ENCODE results near the gene MSN.
A peak's percentile ranks its signal among the peaks of the same experiment; 100 is the strongest.
"Not testable (repeated sequence)": the region's sequence is repeated elsewhere in the genome, so short reads cannot be mapped to it uniquely, and the experiment has no call there.

The MSN gene

DNA sequence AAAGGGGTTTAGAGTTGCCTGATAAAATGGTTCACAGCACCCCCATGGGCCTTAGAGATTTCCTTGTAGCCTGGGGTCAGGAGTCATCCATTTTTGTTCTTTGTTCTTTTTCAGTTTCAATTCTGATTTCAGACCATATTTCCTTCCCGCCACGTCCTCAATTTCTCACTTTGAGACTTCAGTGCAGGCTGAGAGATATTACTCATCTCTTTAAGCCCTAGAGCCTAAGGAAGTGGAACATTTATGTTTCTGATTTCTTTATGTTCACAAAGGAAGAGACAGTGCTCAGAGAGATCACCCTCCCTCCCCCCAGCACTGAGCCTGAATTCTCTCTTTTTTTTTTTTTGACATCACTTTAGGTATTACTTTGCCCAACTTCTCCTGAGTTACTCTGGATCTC lies 56.3 kb downstream of the MSN start:
- peak; percentile 42 for DNase-seq

DNA sequence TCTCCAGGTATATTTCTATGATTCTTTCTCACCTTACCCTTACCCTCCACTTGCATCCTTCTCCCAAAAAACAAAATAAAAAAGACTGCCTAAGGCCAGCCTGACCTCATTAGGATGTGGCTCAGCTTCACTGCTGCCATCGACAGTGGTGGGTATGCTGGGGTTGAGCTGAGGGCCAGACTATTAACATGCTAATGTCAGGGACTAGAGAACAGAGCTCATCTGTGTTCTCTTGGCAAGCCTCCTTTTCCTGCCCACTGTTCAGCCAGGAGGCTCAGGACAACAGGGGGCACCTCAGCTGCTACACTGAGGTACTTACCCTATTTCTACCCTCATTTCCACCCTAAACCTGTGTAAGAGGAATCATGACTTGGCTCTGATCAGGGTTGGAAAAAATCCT lies 59.3 kb downstream of the MSN start:
- DNase-seq, result no peak

DNA sequence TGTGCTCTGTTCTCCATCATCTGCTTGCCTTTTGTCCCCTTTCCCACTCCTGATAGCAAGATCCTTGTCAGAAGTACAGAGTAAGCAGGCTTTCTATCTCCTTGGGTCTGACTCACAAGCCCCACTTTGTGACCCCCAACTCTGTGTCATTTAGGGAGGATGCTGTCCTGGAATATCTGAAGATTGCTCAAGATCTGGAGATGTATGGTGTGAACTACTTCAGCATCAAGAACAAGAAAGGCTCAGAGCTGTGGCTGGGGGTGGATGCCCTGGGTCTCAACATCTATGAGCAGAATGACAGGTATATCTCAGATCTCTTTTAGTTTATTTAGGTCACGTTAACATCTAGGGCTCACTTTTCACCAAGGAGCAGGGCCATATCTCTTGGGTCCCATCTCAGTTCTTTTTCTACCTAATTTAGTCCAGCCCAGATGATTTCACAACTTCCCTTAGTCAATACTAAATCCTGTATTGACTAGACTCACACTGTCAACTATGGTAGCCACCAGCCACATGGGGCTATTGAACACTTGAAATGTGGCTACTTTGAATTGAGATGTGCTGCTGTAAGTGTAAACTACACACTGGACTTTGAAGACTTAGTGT lies 64.3 kb downstream of the MSN start:
- DNase-seq, result no peak

DNA sequence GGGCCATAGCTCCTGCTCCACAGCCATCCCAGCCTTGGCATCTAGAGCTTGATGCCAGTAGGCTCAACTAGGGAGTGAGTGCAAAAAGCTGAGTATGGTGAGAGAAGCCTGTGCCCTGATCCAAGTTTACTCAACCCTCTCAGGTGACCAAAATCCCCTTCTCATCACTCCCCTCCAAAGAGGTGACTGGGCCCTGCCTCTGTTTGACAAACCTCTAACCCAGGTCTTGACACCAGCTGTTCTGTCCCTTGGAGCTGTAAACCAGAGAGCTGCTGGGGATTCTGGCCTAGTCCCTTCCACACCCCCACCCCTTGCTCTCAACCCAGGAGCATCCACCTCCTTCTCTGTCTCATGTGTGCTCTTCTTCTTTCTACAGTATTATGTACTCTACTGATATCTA lies 73.5 kb downstream of the MSN start:
- DNase-seq, result no peak

DNA sequence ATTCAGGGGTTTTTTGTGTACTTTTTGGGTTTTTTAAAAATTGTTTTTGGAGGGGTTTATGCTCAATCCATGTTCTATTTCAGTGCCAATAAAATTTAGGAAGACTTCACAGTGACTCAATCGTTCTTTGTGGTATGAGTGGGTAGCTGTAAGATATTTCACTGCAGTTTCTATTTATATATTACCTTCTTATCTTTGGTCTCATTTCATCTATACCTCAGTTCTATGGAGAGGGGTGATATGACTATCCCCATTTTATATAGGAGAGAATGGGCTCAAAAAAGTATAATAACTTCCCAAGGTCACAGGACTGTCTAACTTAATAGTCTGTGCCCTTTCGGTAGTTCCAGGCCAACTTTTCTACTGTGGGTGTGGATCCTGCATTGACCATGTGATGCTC lies 74.4 kb downstream of the MSN start:
- DNase-seq, result no peak

DNA sequence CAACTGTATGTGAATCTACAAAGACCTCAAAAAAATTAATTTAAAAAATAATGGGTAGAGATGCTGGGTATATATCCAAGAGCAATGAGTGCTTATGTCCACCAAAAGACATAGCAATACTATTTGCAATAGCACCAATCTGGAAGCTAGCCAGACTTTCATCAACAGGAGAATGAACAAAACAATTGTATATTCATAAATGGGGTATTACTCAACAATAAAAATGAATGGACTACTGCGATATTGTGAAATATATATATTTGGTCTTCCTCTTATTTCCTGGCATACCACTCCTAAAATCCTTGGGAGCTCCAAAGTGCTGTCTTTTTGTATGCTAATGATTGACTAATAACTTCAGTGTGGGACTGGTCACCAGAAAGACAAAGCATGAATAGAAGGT lies 77.5 kb downstream of the MSN start:
- DNase-seq, result no peak

DNA sequence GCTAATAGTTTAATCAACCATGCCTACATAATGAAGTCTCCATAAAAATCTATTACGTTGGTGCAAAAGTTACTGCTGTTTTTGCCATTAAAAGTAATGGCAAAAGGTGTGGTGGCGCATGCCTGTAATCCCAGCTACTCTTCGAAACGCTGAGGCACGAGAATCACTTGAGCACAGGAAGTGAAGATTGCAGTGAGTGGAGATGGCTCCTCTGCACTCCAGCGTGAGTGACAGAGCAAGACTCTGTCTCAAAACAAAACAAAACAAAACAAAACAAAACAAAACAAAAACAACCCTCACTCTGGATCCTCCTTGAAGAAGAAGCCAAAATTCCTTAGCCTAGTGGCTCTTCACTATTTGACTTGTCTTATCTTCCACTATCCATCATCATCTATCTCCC lies 78.0 kb downstream of the MSN start:
- no peak for DNase-seq

DNA sequence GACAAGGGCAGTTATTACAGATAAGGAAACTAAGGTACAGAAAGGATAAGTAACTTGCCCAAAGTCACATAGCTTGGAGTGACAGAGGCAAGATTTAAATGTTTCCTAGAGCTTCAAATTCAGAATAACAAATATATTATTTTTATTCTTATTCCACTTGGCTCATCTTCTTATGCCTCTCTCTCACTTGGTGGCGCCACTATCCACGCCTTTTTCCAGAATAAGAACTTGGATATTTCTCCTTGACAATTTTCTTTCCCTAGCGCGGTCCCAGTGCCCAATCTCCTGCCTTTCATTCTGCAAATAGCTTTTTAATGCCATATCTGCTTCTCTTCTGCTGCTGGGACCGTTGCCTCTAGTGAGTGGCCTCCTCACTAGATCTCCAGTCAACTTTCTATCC lies 78.5 kb downstream of the MSN start:
- DNase-seq, result no peak

DNA sequence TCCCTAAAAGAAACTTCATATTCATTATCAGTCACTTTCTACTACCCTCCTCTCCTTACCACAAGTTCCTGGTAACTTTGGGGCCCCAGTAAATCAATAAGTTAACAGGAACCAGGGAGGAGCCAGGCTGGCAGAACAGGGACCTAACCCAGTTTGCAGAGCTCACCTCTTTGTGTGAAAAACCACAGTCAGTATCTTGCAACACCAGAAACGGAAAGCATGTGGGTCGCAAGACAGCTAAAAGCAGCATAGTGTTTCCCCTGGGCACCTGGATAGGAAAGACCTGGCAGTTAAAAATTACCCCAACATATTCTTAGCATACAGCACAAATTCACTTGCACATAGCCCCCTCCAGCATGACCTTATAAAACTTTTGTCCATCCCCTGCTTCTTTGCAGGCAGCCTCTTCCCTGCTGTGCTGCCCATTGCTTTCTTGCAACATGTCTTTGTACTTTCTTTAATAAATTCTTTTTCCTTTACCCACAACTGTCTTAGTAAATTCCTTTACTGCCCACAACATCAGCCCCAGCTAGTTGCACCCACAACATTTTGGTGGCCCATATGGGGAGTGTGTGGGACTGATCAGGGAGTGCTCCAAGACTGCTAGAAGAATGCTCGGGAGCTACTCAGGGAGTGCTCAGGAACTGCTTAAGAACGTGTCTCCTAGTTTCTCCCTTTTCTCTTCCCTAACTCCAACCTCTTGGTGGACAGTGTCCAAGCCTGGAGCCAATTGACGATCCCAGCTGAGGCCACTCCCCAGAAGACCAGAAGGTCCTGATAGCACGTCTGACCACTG lies 83.4 kb downstream of the MSN start:
- DNase-seq, result no peak

DNA sequence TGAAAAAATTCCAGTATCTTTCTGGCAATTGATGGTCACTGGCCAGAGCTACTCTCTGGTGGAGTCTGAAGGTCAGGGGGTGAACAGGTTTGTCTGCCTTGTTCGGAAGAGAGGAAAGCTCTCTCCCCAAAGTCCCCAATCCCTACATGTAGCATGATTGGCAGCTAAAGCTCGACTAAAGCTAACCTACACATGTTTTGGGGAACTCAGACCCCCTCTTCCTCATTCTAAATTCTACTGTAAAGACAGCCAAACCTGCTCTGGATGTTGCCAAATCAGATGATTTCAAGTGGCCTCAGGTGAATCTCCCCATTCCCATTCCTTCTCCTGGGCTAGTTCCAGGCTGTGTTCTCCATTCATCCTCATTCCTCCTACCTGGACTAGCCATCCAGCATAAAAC lies 84.1 kb downstream of the MSN start:
- no peak for DNase-seq

DNA sequence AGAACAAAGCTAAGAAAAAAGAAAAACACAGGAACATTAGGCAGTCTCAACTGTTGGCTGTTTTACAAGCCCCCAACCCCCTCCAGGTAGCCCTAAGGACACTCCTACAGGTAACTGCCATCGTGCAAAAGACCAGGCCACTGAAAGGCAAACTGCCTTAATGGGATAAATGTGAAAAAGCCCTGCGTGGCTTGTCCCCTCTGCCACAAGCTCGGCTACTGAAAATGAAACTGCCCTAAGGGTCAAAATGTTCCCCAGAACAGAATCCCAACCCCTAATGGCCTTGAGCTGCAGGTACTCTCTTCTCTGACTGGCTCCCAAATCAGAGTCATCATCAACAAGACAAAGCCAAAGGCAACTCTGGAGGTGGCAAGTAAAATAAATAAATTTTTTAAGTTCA lies 84.8 kb downstream of the MSN start:
- no peak for DNase-seq

DNA sequence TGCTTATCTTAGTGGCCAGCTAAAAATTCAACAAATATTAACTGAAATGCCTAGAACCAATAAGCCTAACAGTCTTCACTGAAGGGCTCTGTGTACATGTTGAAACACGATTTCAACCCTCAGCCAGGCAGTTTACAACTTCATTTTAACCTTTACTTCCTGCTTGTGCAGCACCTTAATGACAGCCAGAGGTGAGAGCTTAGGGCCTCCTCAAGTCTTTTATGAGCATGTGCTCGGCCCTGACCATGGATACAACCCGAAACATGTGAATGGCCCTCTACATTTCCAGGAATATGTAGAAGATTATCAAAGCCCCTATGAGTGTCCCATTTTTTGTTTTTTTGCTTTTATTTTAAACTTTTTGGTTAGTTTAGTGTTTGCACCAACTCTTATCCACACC lies 88.3 kb downstream of the MSN start:
- no peak for DNase-seq

DNA sequence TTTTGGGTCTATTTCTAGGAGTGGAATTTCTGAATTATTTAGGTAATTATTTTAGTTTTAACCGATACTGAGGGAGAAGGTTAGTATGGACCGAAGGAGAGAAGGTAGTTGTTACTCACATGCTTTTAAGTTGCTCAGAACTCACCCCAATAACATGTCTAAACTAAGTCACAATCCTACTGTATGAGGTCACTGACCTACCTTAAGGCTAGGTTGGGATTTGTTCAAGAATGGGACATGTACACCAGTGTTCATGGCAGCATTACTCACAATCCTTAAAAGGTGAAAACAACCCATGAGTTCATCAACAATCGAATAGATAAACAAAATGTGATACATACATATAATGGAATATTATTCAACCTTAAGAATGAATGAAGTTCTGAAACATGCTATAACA lies 90.5 kb downstream of the MSN start:
- DNase-seq, result no peak

DNA sequence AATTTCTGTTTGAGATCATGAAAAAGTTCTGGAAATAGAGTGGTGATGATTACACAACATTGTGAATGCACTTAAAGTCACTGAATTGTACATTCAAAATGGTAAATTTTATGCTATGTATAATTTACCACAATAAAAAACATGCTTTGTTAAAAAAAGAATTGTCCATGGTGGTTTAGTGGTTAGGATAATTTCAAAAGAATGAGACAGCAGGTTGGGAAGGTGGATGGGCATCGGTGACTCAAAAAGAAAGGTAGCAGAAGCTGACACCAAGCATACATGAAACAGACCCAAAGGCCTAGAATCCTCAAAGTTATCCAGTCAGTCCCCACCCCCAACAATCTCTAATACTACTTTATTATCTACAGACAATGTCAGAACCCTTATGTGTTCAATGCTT lies 91.1 kb downstream of the MSN start:
- no peak for DNase-seq

DNA sequence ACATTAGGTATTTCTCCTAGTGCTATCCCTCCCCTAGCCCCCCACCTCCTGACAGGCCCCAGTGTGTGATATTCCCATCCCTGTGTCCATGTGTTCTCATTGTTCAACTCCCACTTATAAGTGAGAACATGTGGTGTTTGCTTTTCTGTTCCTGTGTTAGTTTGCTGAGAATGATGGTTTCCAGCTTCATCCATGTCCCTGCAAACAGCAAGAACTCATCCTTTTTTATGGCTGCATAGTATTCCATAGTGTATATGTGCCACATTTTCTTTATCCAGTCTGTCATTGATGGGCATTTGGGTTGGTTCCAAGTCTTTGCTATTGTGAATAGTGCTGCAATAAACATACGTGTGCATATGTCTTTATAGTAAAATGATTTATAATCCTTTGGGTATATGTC lies 92.1 kb downstream of the MSN start:
- not testable (repeated sequence) for DNase-seq

DNA sequence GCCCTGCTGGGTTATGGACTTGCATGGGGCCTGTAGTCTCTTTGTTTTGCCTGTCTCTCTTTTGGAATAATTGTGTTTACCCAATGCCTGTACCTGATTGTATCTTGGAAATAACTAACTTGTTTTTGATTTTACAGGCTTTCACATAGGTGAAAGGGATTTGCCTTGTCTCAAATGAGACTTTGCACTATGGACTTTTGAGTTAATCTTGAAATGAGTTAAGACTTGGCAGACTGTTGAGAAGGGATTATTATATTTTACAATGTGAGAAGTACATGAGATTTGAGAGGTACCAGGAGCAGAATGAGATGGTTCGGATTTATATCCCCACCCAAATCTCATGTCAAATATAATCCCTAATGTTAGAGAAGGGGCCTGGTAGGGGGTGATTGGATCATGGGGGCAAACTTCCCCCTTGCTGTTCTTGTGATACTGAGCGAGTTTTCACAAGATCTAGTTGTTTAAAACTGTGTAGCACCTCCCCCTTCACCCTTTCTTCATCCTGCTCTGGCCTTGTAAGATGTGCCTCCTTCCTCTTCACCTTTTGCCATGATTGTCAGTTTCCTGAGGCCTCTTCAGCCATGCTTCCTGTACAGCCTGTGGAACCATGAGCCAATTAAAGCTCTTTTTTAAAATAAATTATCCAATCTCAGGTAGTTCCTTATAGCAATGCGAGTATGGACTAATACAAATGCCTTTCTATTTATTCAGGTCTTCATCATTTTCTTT lies 102.3 kb downstream of the MSN start:
- no peak for DNase-seq

DNA sequence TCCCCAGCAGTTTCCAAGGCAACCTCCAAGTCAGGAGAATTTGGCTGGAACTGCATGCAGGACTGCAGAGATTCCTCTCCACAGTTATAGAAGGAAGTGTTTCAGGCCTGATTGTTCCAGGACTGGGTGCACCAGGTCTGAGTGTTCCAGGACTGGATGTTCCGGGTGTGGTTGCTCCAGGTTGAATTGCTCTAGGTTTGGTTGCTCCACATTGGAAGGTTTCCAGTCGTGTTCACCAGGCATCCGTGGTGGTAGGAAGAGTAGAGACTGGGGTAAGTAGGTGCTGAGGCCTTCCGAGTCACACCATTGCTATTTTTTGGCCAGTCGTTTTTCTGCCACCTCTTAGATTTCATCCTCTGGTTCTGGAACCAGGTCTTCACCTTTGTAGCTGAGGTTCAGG lies 105.4 kb downstream of the MSN start:
- no peak for DNase-seq

DNA sequence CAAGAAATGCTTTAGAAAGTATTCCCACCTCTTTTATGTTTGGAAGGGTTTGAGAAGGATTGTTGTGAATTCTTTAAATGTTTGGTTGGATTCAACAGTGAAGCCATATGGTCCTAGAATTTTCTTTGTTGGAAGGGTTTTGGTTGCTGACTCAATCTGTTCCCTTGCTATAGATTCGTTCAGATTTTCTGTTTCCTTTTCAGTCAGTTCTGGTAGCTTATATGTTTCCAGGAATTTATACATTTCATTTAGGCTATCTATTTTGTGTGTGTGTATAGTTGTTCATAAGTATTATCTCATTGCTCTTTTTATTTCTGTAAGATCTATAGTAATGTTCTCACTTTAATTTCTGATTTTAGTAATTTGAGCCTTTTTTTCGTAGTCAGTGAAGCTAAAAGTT lies 114.4 kb downstream of the MSN start:
- DNase-seq, result no peak

DNA sequence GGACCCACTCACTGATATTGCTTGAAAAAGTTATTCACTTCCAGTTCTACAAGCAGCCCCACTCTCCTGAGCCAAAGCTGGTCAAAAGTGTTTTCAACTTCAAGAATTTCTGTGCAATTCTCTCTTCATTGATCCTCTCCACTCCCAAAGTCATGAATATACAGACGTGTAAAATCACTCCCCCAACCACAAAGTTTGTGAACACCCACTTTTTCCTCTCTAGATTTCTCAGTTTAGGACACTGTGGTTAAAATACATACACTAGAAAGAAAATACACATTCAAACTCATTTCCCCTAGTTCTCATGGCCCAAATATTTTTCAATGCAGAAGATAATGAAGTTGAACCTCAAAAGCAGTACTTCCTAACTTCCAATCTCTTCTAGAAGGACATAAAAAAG lies 116.3 kb downstream of the MSN start:
- no peak for DNase-seq

Data from fibroblast of skin of right quadriceps (primary cell).